SK-N-SH treated with all-trans-retinoic acid at 6 μM for 48 hours (cell line): ENCODE data around the gene EIF2D.

Experiments used
- ATAC-seq: fragments of 200-7000 bp; cut with Tn5 transposase; 3 replicates; pipeline ENCODE4 v1.9.1; 2020; ENCODE audit warnings: mild to moderate bottlenecking, moderate library complexity
- ARNTL ChIP-seq: fragments of 450-650 bp; formaldehyde crosslinking; IDR thresholded peaks from 2 replicates; pipeline ENCODE4 v1.5.0; 2020; ENCODE audit warnings: low read depth, mild to moderate bottlenecking, moderate library complexity, borderline replicate concordance
- BACH2 ChIP-seq: fragments of 250-450 bp; sonication (Bioruptor Pico); IDR thresholded peaks from 2 replicates; pipeline ENCODE4 v1.9.0; 2021; ENCODE audit warnings: mild to moderate bottlenecking, borderline replicate concordance
- CSDC2 ChIP-seq: fragments of 250-450 bp; sonication (Bioruptor Pico); IDR thresholded peaks from 2 replicates; pipeline ENCODE4 v1.5.0; 2020; ENCODE audit warnings: mild to moderate bottlenecking, moderate library complexity
- ESRRG ChIP-seq: fragments of 250-450 bp; sonication (Bioruptor Pico); IDR thresholded peaks from 2 replicates; pipeline ENCODE4 v1.6.1; 2021; ENCODE audit warnings: mild to moderate bottlenecking
- GLIS3 ChIP-seq: fragments of 250-450 bp; sonication (Bioruptor Pico); IDR thresholded peaks from 2 replicates; pipeline ENCODE4 v1.5.0; 2020; ENCODE audit warnings: mild to moderate bottlenecking, moderate library complexity
- ISL1 ChIP-seq: fragments of 250-450 bp; sonication (Bioruptor Pico); IDR thresholded peaks from 2 replicates; pipeline ENCODE4 v2.1.2; 2022; ENCODE audit warnings: mild to moderate bottlenecking, moderate library complexity
- OSR1 ChIP-seq: fragments of 250-450 bp; sonication (Bioruptor Pico); IDR thresholded peaks from 2 replicates; pipeline ENCODE4 v1.8.0; 2022; ENCODE audit warnings: moderate library complexity, mild to moderate bottlenecking, inconsistent platforms
- PPARA ChIP-seq: fragments of 250-450 bp; sonication (Bioruptor Pico); IDR thresholded peaks from 2 replicates; pipeline ENCODE4 v1.5.0; 2020; ENCODE audit warnings: mild to moderate bottlenecking, borderline replicate concordance
- RARB ChIP-seq: fragments of 250-450 bp; sonication (Bioruptor Pico); IDR thresholded peaks from 2 replicates; pipeline ENCODE4 v1.8.0; 2021; ENCODE audit warnings: mild to moderate bottlenecking, moderate library complexity
- SNAI2 ChIP-seq: fragments of 250-450 bp; sonication (Bioruptor Pico); IDR thresholded peaks from 2 replicates; pipeline ENCODE4 v1.5.0; 2020; ENCODE audit warnings: mild to moderate bottlenecking, moderate library complexity
- TCF4 ChIP-seq: fragments of 250-450 bp; sonication (Bioruptor Pico); IDR thresholded peaks from 2 replicates; pipeline ENCODE4 v1.8.0; 2021; ENCODE audit warnings: mild to moderate bottlenecking, moderate library complexity, borderline replicate concordance
- ZC3H10 ChIP-seq: fragments of 250-450 bp; sonication (Bioruptor Pico); IDR thresholded peaks from 2 replicates; pipeline ENCODE4 v1.5.1; 2021; ENCODE audit warnings: mild to moderate bottlenecking, moderate library complexity
- ZFP3 ChIP-seq: fragments of 250-450 bp; sonication (Bioruptor Pico); IDR thresholded peaks from 2 replicates; pipeline ENCODE4 v1.5.0; 2020; ENCODE audit warnings: mild to moderate bottlenecking, moderate library complexity
- ZFP30 ChIP-seq: fragments of 450-650 bp; formaldehyde crosslinking; IDR thresholded peaks from 2 replicates; pipeline ENCODE4 v1.5.0; 2022; ENCODE audit warnings: mild to moderate bottlenecking, moderate library complexity
- ZNF565 ChIP-seq: fragments of 450-650 bp; formaldehyde crosslinking; conservative IDR thresholded peaks from 2 replicates; pipeline ENCODE4 v1.5.0; 2020; ENCODE audit warnings: low read depth, mild to moderate bottlenecking, moderate library complexity
- ZNF70 ChIP-seq: fragments of 450-650 bp; formaldehyde crosslinking; IDR thresholded peaks from 2 replicates; pipeline ENCODE4 v1.5.0; 2020; ENCODE audit warnings: mild to moderate bottlenecking, moderate library complexity
- ZNF8 ChIP-seq: fragments of 450-650 bp; formaldehyde crosslinking; IDR thresholded peaks from 2 replicates; pipeline ENCODE4 v1.5.0; 2020; ENCODE audit warnings: mild to moderate bottlenecking, moderate library complexity
- TF ChIP-seq, protein P1 (sequence below): fragments of 250-450 bp; sonication (Bioruptor Pico); IDR thresholded peaks from 2 replicates; pipeline ENCODE4 v1.8.0; 2020; ENCODE audit warnings: mild to moderate bottlenecking, moderate library complexity, borderline replicate concordance
- TF ChIP-seq, protein P2 (sequence below): fragments of 250-450 bp; sonication (Bioruptor Pico); IDR thresholded peaks from 2 replicates; pipeline ENCODE4 v1.5.1; 2020; ENCODE audit warnings: low read depth, mild to moderate bottlenecking, moderate library complexity
- TF ChIP-seq, protein P3 (sequence below): fragments of 250-450 bp; sonication (Bioruptor Pico); IDR thresholded peaks from 2 replicates; pipeline ENCODE4 v1.5.0; 2020; ENCODE audit warnings: mild to moderate bottlenecking, moderate library complexity
- TF ChIP-seq, protein P4 (sequence below): fragments of 250-450 bp; sonication (Bioruptor Pico); IDR thresholded peaks from 2 replicates; pipeline ENCODE4 v1.5.1; 2021; ENCODE audit warnings: mild to moderate bottlenecking, moderate library complexity
- TF ChIP-seq, protein P5 (sequence below): fragments of 250-450 bp; sonication (Bioruptor Pico); IDR thresholded peaks from 2 replicates; pipeline ENCODE4 v1.8.0; 2021; ENCODE audit warnings: low read depth, mild to moderate bottlenecking, moderate library complexity, borderline replicate concordance

Gene EIF2D

DNA sequence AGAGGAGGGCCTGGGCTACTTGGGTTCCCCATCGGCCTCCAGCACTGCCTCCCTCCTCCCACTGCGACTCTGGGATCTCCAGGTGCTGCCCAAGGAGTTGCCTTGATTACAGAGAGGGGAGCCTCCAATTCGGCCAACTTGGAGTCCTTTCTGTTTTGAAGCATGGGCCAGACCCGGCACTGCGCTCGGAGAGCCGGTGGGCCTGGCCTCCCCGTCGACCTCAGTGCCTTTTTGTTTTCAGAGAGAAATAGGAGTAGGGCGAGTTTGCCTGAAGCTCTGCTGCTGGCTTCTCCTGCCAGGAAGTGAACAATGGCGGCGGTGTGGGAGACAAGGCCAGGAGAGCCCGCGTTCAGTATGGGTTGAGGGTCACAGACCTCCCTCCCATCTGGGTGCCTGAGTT is 24.4 kb downstream of the EIF2D start:
- TF ChIP-seq ZFP3 (CRISPR knock-in tag) = no peak
- TF ChIP-seq SNAI2 (CRISPR knock-in tag) = no peak
- TF ChIP-seq, protein P1, sequence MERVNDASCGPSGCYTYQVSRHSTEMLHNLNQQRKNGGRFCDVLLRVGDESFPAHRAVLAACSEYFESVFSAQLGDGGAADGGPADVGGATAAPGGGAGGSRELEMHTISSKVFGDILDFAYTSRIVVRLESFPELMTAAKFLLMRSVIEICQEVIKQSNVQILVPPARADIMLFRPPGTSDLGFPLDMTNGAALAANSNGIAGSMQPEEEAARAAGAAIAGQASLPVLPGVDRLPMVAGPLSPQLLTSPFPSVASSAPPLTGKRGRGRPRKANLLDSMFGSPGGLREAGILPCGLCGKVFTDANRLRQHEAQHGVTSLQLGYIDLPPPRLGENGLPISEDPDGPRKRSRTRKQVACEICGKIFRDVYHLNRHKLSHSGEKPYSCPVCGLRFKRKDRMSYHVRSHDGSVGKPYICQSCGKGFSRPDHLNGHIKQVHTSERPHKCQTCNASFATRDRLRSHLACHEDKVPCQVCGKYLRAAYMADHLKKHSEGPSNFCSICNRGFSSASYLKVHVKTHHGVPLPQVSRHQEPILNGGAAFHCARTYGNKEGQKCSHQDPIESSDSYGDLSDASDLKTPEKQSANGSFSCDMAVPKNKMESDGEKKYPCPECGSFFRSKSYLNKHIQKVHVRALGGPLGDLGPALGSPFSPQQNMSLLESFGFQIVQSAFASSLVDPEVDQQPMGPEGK (CRISPR knock-in tag) = no peak
- no peak for TF ChIP-seq CSDC2 (CRISPR knock-in tag)
- no peak for TF ChIP-seq ZC3H10 (CRISPR knock-in tag)
- no peak for TF ChIP-seq ARNTL (CRISPR knock-in tag)
- TF ChIP-seq, protein P2, sequence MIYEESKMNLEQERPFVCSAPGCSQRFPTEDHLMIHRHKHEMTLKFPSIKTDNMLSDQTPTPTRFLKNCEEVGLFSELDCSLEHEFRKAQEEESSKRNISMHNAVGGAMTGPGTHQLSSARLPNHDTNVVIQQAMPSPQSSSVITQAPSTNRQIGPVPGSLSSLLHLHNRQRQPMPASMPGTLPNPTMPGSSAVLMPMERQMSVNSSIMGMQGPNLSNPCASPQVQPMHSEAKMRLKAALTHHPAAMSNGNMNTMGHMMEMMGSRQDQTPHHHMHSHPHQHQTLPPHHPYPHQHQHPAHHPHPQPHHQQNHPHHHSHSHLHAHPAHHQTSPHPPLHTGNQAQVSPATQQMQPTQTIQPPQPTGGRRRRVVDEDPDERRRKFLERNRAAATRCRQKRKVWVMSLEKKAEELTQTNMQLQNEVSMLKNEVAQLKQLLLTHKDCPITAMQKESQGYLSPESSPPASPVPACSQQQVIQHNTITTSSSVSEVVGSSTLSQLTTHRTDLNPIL (CRISPR knock-in tag) = no peak
- TF ChIP-seq PPARA (CRISPR knock-in tag) = no peak
- no peak for TF ChIP-seq BACH2 (CRISPR knock-in tag)
- no peak for TF ChIP-seq ZNF565
- TF ChIP-seq ZFP30 (CRISPR knock-in tag) = no peak
- no peak for TF ChIP-seq GLIS3 (CRISPR knock-in tag)
- no peak for TF ChIP-seq ZNF8 (CRISPR knock-in tag)
- TF ChIP-seq ISL1 (CRISPR knock-in tag) = no peak
- TF ChIP-seq, protein P3, sequence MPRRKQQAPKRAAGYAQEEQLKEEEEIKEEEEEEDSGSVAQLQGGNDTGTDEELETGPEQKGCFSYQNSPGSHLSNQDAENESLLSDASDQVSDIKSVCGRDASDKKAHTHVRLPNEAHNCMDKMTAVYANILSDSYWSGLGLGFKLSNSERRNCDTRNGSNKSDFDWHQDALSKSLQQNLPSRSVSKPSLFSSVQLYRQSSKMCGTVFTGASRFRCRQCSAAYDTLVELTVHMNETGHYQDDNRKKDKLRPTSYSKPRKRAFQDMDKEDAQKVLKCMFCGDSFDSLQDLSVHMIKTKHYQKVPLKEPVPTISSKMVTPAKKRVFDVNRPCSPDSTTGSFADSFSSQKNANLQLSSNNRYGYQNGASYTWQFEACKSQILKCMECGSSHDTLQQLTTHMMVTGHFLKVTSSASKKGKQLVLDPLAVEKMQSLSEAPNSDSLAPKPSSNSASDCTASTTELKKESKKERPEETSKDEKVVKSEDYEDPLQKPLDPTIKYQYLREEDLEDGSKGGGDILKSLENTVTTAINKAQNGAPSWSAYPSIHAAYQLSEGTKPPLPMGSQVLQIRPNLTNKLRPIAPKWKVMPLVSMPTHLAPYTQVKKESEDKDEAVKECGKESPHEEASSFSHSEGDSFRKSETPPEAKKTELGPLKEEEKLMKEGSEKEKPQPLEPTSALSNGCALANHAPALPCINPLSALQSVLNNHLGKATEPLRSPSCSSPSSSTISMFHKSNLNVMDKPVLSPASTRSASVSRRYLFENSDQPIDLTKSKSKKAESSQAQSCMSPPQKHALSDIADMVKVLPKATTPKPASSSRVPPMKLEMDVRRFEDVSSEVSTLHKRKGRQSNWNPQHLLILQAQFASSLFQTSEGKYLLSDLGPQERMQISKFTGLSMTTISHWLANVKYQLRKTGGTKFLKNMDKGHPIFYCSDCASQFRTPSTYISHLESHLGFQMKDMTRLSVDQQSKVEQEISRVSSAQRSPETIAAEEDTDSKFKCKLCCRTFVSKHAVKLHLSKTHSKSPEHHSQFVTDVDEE = no peak
- no peak for TF ChIP-seq OSR1 (CRISPR knock-in tag)
- TF ChIP-seq TCF4 (CRISPR knock-in tag) = no peak
- TF ChIP-seq ESRRG (CRISPR knock-in tag) = no peak
- no peak for ATAC-seq

DNA sequence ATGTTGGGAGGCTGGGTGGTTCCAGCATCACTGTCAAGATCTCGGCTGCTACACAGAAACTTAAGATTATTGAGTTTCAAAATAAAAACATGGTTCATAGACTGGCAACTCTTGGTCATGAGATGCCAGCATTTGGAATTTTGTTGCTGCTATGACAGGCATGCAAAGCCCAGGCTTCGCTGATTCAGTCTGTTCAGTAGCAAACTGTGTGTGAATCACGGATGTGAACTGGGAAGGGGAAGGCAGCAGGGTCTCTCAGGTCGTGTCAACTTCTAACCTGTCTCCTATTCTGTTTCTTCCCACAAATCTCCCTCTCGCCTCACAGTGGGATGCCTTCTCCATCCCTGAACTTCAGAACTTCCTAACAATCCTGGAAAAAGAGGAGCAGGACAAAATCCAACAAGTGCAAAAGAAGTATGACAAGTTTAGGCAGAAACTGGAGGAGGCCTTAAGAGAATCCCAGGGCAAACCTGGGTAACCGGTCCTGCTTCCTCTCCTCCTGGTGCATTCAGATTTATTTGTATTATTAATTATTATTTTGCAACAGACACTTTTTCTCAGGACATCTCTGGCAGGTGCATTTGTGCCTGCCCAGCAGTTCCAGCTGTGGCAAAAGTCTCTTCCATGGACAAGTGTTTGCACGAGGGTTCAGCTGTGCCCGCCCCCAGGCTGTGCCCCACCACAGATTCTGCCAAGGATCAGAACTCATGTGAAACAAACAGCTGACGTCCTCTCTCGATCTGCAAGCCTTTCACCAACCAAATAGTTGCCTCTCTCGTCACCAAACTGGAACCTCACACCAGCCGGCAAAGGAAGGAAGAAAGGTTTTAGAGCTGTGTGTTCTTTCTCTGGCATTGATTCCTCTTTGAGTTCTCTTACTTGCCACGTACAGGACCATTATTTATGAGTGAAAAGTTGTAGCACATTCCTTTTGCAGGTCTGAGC is 25.5 kb downstream of the EIF2D start:
- ATAC-seq = no peak
- no peak for TF ChIP-seq ARNTL (CRISPR knock-in tag)
- TF ChIP-seq CSDC2 (CRISPR knock-in tag) = no peak
- no peak for TF ChIP-seq ZNF565
- TF ChIP-seq ZNF70 (CRISPR knock-in tag) = no peak
- no peak for TF ChIP-seq GLIS3 (CRISPR knock-in tag)
- TF ChIP-seq ESRRG (CRISPR knock-in tag) = no peak
- TF ChIP-seq, protein P2 (CRISPR knock-in tag) = no peak
- TF ChIP-seq, protein P4, sequence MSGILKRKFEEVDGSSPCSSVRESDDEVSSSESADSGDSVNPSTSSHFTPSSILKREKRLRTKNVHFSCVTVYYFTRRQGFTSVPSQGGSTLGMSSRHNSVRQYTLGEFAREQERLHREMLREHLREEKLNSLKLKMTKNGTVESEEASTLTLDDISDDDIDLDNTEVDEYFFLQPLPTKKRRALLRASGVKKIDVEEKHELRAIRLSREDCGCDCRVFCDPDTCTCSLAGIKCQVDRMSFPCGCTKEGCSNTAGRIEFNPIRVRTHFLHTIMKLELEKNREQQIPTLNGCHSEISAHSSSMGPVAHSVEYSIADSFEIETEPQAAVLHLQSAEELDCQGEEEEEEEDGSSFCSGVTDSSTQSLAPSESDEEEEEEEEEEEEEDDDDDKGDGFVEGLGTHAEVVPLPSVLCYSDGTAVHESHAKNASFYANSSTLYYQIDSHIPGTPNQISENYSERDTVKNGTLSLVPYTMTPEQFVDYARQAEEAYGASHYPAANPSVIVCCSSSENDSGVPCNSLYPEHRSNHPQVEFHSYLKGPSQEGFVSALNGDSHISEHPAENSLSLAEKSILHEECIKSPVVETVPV (CRISPR knock-in tag) = no peak
- TF ChIP-seq, protein P5, sequence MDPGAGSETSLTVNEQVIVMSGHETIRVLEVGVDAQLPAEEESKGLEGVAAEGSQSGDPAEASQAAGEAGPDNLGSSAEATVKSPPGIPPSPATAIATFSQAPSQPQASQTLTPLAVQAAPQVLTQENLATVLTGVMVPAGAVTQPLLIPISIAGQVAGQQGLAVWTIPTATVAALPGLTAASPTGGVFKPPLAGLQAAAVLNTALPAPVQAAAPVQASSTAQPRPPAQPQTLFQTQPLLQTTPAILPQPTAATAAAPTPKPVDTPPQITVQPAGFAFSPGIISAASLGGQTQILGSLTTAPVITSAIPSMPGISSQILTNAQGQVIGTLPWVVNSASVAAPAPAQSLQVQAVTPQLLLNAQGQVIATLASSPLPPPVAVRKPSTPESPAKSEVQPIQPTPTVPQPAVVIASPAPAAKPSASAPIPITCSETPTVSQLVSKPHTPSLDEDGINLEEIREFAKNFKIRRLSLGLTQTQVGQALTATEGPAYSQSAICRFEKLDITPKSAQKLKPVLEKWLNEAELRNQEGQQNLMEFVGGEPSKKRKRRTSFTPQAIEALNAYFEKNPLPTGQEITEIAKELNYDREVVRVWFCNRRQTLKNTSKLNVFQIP (CRISPR knock-in tag) = no peak
- TF ChIP-seq BACH2 (CRISPR knock-in tag) = no peak
- TF ChIP-seq, protein P1 (CRISPR knock-in tag) = no peak
- TF ChIP-seq ZNF8 (CRISPR knock-in tag) = no peak
- no peak for TF ChIP-seq ZFP30 (CRISPR knock-in tag)
- TF ChIP-seq ZC3H10 (CRISPR knock-in tag) = no peak
- no peak for TF ChIP-seq RARB
- TF ChIP-seq ISL1 (CRISPR knock-in tag) = no peak
- no peak for TF ChIP-seq ZFP3 (CRISPR knock-in tag)
- no peak for TF ChIP-seq OSR1 (CRISPR knock-in tag)
- no peak for TF ChIP-seq TCF4 (CRISPR knock-in tag)
